Measurements from ENCODE around the gene SETD3.

DNA sequence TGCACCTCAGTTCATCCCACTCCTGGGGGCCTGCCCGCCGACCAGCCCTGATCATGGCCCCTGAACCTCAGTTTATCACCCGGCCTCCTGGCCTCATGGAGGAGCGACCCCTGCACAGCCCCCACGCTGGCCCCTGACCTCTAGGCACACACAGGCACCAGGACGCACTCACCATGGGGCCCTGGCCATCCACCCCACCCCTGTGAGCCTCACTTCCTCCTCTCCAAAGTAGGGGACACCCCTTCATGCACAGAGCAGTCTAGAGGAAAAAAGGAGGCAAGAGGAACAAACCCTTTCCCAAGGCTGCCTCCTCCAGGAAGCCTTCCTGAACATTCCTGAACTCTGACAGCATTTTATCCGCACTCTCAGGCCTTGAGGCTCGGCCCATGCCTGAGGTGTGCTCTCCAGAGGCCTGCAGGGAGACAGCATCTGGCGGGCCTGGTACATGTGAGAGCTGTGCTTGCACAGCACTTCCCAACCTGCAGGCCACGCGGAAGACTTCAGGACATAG is 40.0 kb upstream of the SETD3 start:
- TF ChIP-seq POLR2AphosphoS5 (IDR thresholded peaks at IDR 0.05), result no peak
- no peak for TF ChIP-seq EP300 (IDR thresholded peaks at IDR 0.05)
- TF ChIP-seq, protein P1, sequence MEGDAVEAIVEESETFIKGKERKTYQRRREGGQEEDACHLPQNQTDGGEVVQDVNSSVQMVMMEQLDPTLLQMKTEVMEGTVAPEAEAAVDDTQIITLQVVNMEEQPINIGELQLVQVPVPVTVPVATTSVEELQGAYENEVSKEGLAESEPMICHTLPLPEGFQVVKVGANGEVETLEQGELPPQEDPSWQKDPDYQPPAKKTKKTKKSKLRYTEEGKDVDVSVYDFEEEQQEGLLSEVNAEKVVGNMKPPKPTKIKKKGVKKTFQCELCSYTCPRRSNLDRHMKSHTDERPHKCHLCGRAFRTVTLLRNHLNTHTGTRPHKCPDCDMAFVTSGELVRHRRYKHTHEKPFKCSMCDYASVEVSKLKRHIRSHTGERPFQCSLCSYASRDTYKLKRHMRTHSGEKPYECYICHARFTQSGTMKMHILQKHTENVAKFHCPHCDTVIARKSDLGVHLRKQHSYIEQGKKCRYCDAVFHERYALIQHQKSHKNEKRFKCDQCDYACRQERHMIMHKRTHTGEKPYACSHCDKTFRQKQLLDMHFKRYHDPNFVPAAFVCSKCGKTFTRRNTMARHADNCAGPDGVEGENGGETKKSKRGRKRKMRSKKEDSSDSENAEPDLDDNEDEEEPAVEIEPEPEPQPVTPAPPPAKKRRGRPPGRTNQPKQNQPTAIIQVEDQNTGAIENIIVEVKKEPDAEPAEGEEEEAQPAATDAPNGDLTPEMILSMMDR (IDR thresholded peaks at IDR 0.05), result no peak
